Measurements from ENCODE around the gene FKBP15. TPM values are rescaled to one million over a fixed set of nuclear protein-coding genes. Genes with fewer than 3 reads are reported as not detected.

Gene FKBP15
- total and polyA plus RNA-seq, 2 of the 13 experiments (the other 11 are each of a cell fraction or from before 2014, with no cell fraction given), result 12.3 to 18.6 TPM

- no TSS peak for BruUV-seq (replicated peaks)
- TF ChIP-seq ELF3 (CRISPR knock-in tag; IDR thresholded peaks at IDR 0.05) (no peak), ZNF598 (CRISPR knock-in tag; IDR thresholded peaks at IDR 0.05; ENCODE audit: borderline replicate concordance) (no peak), PATZ1 (CRISPR knock-in tag; IDR thresholded peaks at IDR 0.05) (no peak), ZNF710 (CRISPR knock-in tag; IDR thresholded peaks at IDR 0.05; ENCODE audit: borderline replicate concordance) (no peak), TAF15 (IDR thresholded peaks at IDR 0.05; ENCODE audit: low read depth, low read length, poor library complexity, severe bottlenecking) (no peak), BRCA1 (CRISPR knock-in tag; IDR thresholded peaks at IDR 0.05) (no peak), ZNF350 (CRISPR knock-in tag; IDR thresholded peaks at IDR 0.05; ENCODE audit: borderline replicate concordance, low read depth) (no peak), ZNF275 (CRISPR knock-in tag; IDR thresholded peaks at IDR 0.05; ENCODE audit: borderline replicate concordance) (no peak), ZNF512 (CRISPR knock-in tag; IDR thresholded peaks at IDR 0.05) (no peak)
- no peak for ATAC-seq
- H3K4me2 ChIP-seq (ENCODE audit: low read depth, low read length), result no peak overlapping the region
- no peak overlapping the region for H3K27ac ChIP-seq (ENCODE audit: extremely low read length, insufficient read depth, low read length)
- intact Hi-C loops (cut with micrococcal nuclease; ENCODE audit: unreplicated experiment) (no loop called here), in situ Hi-C loops (cut with HindIII; ENCODE audit: extremely low pct_ligation_motif_present, low pct_unique_long_range_greater_than_20kb) (no loop called here)
- WGBS (ENCODE audit: low lambda C conversion rate), result 79% methylated on average over 3 of the region's 3 CpGs
- no peak overlapping the region for H3K9ac ChIP-seq (ENCODE audit: insufficient read depth, low read depth, low read length)
- no peaks in the 10 kb centered on the region for H4K20me1 ChIP-seq (ENCODE audit: insufficient read depth, low read length)
- no peaks in the 10 kb centered on the region for H3K9me3 ChIP-seq (ENCODE audit: low read length)
- no peaks in the 10 kb centered on the region for H3K27me3 ChIP-seq (ENCODE audit: control insufficient read depth in 1 of 2, insufficient read depth in 2 of 2, low read length in 2 of 2)
- H3K79me2 ChIP-seq (ENCODE audit: insufficient read depth, low read length), result no peaks in the 10 kb centered on the region
- H3K36me3 ChIP-seq (replicated peaks in 1 of 2; ENCODE audit: control insufficient read depth in 1 of 2, insufficient read depth in 2 of 2, low read length in 2 of 2), result peaks cover 11 to 44% of the 10 kb centered on the region in 2 experiments
- H2AFZ ChIP-seq (ENCODE audit: low read length), result no peak overlapping the region
- H3K4me3 ChIP-seq (replicated peaks in 1 of 3; ENCODE audit: insufficient read depth in 1 of 3, low read depth in 2 of 3, low read length in 3 of 3), result no peak overlapping the region
- no peak for FAIRE-seq
- ChIA-PET POLR2A (interaction anchor here (1.3 kb wide), 1 partner anchor 9 kb away, joined by 4 read pairs; no protein-coding TSS in a partner anchor), CTCF (ENCODE audit: low intra/inter-chr PET ratio, low total read pairs) (no interaction called here)
- DNase-seq (ENCODE audit: low spot score), result no peak
- peaks cover 18% of the 10 kb centered on the region for H3K4me1 ChIP-seq (ENCODE audit: insufficient read depth, low read length)
Measured at GRCh38 chr9:113266174-113266573, 45.1 kb upstream of the FKBP15 start.

Measured in HepG2 (cell line).